Kidney epithelial cell (primary cell): ENCODE measurements around the gene PIAS2. TPM values are rescaled to one million over a fixed set of nuclear protein-coding genes. Genes with fewer than 3 reads are reported as not detected.
"Not testable (repeated sequence)": the region's sequence is repeated elsewhere in the genome, so short reads cannot be mapped to it uniquely, and the experiment has no call there.

ENCODE experiments used
- DNase-seq: peaks from one replicate; pipeline ENCODE4 v3.0.0-alpha.2; 2010; ENCODE audit warnings: low read depth
- H3K27me3 ChIP-seq: 2 replicates; pipeline ENCODE4 v1.6.0; 2011; ENCODE audit warnings: low read length; ENCODE audit not compliant: control insufficient read depth, insufficient read depth
- H3K36me3 ChIP-seq: 2 replicates; pipeline ENCODE4 v1.5.1; 2011; ENCODE audit warnings: low read length; ENCODE audit not compliant: control insufficient read depth, insufficient read depth
- H3K4me3 ChIP-seq: 2 replicates; pipeline ENCODE4 v1.5.1; 2011; ENCODE audit warnings: low read depth, mild to moderate bottlenecking, control low read depth, low read length
- total RNA-seq: library from RNA; depleted of rRNA; stranded (reverse); fragments of >200 nt; gene quantifications from 2 replicates; pipeline ENCODE4 v1.2.3, GENCODE V29; 2015
- TF ChIP-seq, protein P1 (sequence below): IDR thresholded peaks from 2 replicates; pipeline ENCODE4 v1.5.1; 2011; ENCODE audit warnings: mild to moderate bottlenecking, moderate library complexity, low read length, control low read depth, inconsistent platforms; ENCODE audit not compliant: insufficient read depth, poor library complexity, severe bottlenecking

PIAS2 gene, protein sequence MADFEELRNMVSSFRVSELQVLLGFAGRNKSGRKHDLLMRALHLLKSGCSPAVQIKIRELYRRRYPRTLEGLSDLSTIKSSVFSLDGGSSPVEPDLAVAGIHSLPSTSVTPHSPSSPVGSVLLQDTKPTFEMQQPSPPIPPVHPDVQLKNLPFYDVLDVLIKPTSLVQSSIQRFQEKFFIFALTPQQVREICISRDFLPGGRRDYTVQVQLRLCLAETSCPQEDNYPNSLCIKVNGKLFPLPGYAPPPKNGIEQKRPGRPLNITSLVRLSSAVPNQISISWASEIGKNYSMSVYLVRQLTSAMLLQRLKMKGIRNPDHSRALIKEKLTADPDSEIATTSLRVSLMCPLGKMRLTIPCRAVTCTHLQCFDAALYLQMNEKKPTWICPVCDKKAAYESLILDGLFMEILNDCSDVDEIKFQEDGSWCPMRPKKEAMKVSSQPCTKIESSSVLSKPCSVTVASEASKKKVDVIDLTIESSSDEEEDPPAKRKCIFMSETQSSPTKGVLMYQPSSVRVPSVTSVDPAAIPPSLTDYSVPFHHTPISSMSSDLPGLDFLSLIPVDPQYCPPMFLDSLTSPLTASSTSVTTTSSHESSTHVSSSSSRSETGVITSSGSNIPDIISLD
- total RNA-seq = 8.7 and 10.9 TPM in 2 replicates

DNA sequence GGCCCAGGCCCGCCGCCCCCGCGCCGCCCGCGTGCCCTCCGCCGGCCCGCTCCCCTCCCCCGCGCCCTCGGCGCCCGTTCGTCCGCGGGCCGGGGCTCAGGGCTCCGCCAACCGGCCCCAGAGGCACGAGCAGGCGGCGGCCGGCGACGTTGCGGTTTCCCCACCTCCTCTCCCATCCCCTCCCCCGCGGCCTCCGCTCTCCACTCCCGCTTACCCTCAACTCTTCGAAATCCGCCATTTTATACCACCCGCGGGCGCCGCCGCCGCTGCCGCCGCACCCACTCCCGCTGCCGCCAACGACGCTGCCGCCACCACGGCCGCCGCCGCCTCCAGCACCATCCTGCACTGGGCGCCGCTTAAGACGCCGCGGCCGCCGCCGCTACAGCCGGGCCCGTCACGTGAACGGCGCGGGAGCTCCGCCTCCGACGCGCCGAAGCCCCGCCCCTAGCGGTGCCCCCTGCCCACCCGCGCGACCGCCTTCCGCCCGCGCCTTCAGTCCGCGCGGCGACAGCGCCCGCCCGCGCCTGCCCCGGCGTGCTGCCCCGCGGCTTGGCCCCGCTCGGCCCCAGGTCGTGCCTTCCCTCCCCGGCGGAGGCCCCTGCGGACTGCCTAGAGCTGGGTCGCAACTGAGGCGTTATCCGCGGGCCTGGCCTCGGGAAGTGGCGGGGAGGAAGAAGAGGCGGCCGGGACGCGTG lies at the start of gene PIAS2, which contains the start of gene KATNAL2:
Gene PIAS2, minus strand, starts transcription at position 400 of the 695 bp plus-strand sequence. Its CDS starts 162 bp downstream, at position 238.
Gene KATNAL2, plus strand, starts transcription at position 495 of the 695 bp plus-strand sequence. CDS start 29,271 bp downstream, outside the sequence.
- no peaks in the 10 kb centered on the region for H3K27me3 ChIP-seq
- TF ChIP-seq, protein P1, sequence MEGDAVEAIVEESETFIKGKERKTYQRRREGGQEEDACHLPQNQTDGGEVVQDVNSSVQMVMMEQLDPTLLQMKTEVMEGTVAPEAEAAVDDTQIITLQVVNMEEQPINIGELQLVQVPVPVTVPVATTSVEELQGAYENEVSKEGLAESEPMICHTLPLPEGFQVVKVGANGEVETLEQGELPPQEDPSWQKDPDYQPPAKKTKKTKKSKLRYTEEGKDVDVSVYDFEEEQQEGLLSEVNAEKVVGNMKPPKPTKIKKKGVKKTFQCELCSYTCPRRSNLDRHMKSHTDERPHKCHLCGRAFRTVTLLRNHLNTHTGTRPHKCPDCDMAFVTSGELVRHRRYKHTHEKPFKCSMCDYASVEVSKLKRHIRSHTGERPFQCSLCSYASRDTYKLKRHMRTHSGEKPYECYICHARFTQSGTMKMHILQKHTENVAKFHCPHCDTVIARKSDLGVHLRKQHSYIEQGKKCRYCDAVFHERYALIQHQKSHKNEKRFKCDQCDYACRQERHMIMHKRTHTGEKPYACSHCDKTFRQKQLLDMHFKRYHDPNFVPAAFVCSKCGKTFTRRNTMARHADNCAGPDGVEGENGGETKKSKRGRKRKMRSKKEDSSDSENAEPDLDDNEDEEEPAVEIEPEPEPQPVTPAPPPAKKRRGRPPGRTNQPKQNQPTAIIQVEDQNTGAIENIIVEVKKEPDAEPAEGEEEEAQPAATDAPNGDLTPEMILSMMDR = no peak

GRCh38 chr18:46966266-46966665 lies 49.0 kb upstream of the PIAS2 start:
- not testable (repeated sequence) for H3K36me3 ChIP-seq, DNase-seq, H3K4me3 ChIP-seq, H3K27me3 ChIP-seq

More for the DNA sequence above, at the start of gene PIAS2, which contains the start of gene KATNAL2:
- peak within 1 kb of the TSS; percentile 88 for H3K4me3 ChIP-seq
- no peaks in the 10 kb centered on the region for H3K36me3 ChIP-seq
- DNase-seq = no peak

DNA sequence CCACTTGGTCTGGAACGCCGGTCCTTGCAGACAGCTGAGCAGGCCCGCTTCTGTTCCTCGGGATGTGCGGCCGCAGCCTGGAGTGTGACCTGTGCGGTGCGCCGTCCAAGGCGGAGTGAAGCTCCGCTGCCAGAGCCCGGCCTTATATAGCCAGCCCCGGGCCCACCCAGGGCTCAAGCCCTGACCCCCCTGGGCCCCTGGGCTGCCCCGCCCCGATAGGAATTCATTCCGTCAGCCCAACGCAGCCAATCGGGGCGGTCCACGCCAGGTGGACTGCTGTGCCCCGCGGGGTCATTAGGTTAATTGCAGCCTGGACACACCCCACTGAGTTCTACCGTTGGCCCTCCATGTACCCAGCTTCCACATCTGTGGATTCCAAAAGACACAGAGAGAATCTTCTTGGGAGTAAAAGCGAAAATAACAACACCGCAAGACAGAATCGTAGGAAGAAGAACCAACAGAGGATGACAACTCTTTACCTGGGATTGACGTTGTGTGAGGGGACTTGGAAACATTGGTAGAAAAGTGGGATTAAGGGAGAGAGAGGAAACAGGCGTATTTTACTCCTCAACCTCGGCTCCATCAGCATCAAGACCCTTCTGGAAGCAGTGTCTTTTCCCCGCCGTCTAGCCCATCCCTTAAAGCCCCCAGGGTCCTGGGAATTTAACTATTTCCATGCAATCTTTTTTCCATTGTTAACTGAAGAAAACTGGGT lies 47.4 kb upstream of the PIAS2 start:
- not testable (repeated sequence) for H3K36me3 ChIP-seq, H3K27me3 ChIP-seq, H3K4me3 ChIP-seq, DNase-seq

- H3K27me3 ChIP-seq, H3K36me3 ChIP-seq, DNase-seq, H3K4me3 ChIP-seq: not testable (repeated sequence)
Observed at GRCh38 chr18:46963656-46964578, 46.6 kb upstream of the PIAS2 start.

DNA sequence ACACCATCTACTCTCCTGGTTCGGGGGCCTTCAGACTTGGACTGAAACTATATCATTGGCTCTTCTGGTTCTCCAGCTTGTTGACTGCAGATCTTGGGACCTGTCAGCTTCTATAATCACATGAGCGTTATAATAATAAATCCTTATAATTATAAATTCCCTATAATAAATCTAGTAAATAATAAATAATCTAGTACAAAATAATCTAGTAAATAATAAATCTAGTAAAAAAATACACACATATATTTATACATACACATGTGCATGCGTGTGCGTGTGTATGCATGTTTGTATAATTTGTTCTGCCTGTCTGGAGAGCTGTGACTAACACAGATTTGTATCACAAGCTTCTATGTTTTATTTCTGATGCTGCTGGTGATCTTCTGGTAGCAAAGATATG lies 40.9 kb upstream of the PIAS2 start:
- no peaks in the 10 kb centered on the region for H3K27me3 ChIP-seq
- DNase-seq = no peak
- TF ChIP-seq, protein P1 = no peak

DNA sequence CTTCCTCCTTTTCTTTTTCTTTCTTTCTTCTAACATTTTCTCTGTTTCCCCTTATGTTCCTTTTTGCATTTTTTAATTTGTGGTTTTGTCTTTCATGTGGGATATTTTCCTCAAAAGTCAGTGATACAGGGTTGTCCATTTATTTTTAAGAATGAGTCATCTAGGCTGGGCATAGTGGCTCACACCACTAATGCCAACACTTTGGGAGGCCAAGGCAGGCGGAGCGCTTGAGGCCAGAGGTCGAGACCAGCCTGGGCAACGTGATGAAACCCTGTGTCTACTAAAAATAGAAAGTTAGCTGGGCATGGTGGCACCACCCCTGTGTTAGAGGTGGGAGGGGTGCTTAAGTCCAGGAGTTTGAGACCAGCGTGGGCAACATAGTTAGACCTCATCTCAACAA lies 35.9 kb upstream of the PIAS2 start:
- DNase-seq = no peak

More for the DNA sequence above, 40.9 kb upstream of the PIAS2 start:
- Histone ChIP-seq H3K4me3 (no peak overlapping the region), H3K36me3 (no peaks in the 10 kb centered on the region)

More for the DNA sequence above, 35.9 kb upstream of the PIAS2 start:
- TF ChIP-seq, protein P1 = no peak
- Histone ChIP-seq H3K27me3 (no peaks in the 10 kb centered on the region), H3K4me3 (no peak overlapping the region), H3K36me3 (no peaks in the 10 kb centered on the region)
